Forelimb muscle (tissue), 1 donor: ENCODE data around the gene IGF2BP1. TPM values are rescaled to one million over a fixed set of nuclear protein-coding genes. Genes with fewer than 3 reads are reported as not detected.
"Not testable (repeated sequence)": the region's sequence is repeated elsewhere in the genome, so short reads cannot be mapped to it uniquely, and the experiment has no call there.

ENCODE experiments used
- DNase-seq: peaks from one replicate; pipeline ENCODE4 v3.0.0-alpha.2; 2013; ENCODE audit warnings: low read depth
- polyA plus RNA-seq: library from polyadenylated mRNA; unstranded; fragments of 120-200 nt; gene quantifications from one replicate; pipeline ENCODE4 v1.2.1, GENCODE V29; 2013; ENCODE audit not compliant: insufficient read length

IGF2BP1 gene
- polyA plus RNA-seq, 1 donor: 10.5 TPM

GRCh38 chr17:49093131-49093530 is 95.9 kb downstream of the IGF2BP1 start:
- DNase-seq: no peak

DNA sequence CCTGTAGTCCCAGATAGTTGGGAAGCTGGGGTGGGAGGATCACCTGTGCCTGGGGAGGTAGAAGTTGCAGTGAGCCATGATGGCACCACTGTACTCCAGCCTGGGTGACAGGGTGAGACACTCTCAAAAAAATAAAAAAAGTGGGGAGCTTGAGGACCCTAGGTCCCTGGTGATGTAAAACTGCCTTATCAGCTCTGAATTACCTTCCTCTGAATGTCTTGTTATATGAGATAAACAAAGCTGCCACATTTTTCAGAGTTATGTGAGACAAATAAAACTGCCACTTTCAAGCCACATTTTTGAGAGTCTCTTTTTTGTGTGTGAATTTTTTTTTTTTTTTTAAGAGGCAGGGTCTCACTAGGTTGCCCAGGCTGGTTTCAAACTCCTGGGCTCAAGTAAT is 103.4 kb downstream of the IGF2BP1 start:
- DNase-seq: no peak

GRCh38 chr17:49101054-49101534 is 103.9 kb downstream of the IGF2BP1 start:
- DNase-seq: no peak

- DNase-seq: not testable (repeated sequence)
These were observed 106.2 kb downstream of the IGF2BP1 start for GRCh38 chr17:49103360-49103759.

GRCh38 chr17:49104511-49105074 is 107.4 kb downstream of the IGF2BP1 start:
- DNase-seq: no peak

Other genes with a start within 250 kb of the IGF2BP1 start
- gene TTLL6, start 180.2 kb upstream of the IGF2BP1 start, polyA plus RNA-seq: not detected
- 44.5 TPM for gene CALCOCO2, start 166.3 kb upstream of the IGF2BP1 start, polyA plus RNA-seq
- gene ATP5MC1, start 104.6 kb upstream of the IGF2BP1 start, polyA plus RNA-seq: 128 TPM
- 56.6 TPM for gene UBE2Z, start 89.0 kb upstream of the IGF2BP1 start, polyA plus RNA-seq
- gene SNF8, start 52.5 kb upstream of the IGF2BP1 start, polyA plus RNA-seq: 63.4 TPM
- gene GIP, start 28.8 kb upstream of the IGF2BP1 start, polyA plus RNA-seq: not detected
- gene B4GALNT2, start 135.4 kb downstream of the IGF2BP1 start, polyA plus RNA-seq: 0.16 TPM
- gene GNGT2, start 213.2 kb downstream of the IGF2BP1 start, polyA plus RNA-seq: 1.2 TPM
- 3.4 TPM for gene ABI3, start 213.3 kb downstream of the IGF2BP1 start, polyA plus RNA-seq
- 18.9 TPM for gene PHOSPHO1, start 233.4 kb downstream of the IGF2BP1 start, polyA plus RNA-seq